Measurements from ENCODE around the gene PDZD2. TPM values are rescaled to one million over a fixed set of nuclear protein-coding genes. Genes with fewer than 3 reads are reported as not detected.

The PDZD2 gene
- total RNA-seq, 2 donors from 2014 or later: 1.4 to 3.0 TPM

DNA sequence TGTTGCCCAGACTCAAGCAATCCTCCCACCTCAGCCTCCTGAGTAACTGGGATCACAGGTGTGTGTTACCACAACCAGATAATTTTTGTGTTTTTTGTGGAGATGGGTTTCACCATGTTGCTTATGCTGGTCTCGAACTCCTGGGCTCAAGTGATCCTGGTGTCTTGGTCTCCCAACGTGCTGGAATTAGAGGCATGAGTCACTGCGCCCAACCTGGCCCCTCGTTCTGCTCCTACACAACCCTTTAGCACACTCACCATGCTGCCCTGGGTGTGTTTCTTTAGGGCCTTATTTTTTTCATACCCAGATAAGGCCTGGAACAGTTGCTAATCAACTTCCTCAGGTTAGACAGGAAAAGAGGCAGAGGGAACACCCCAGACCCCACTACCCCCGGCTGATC is 2.6 kb downstream of the PDZD2 start:
- no peak overlapping the region for H3K4me3 Mint-ChIP-seq
- no peaks in the 10 kb centered on the region for H3K9me3 ChIP-seq (ENCODE audit: control insufficient read depth, low read length, poor library complexity, severe bottlenecking)
- no peaks in the 10 kb centered on the region for H3K36me3 Mint-ChIP-seq (ENCODE audit: low read depth)
- peaks cover 3% of the 10 kb centered on the region for H3K27me3 Mint-ChIP-seq
- H3K27ac Mint-ChIP-seq: no peak overlapping the region
- ATAC-seq (no peak), DNase-seq (no peak)
- H3K4me1 Mint-ChIP-seq: peaks cover 14% of the 10 kb centered on the region

DNA sequence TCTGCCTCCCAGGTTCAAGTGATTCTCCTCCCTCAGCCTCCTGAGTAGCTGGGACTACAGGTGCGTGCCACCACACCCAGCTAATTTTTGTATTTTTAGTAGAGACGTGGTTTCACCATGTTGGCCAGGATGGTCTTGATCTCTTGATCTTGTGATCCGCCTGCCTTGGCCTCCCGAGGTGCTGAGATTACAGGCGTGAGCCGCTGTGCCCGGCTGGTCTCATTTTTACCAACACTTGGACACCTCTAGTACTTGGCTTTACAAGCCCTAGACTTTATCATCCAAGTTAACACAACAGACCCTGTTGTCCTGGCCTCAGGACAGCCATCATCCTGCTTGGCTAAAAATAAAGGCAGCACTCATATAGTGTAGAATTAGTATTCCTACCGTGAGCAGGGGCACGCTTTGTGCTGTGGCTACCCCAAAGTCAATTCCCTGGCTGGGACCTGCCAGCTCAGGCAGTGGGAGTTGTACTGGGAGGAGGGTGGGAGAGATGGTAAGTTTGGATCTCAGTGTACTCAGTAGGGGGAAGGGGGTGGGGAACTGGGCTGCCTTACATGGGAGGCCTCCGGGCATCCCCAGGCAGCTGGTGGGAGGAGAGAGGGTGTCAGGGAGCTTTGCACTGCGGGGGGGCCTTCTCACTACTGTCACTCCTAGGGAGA is 6.6 kb downstream of the PDZD2 start:
- no peak for DNase-seq
- peak; percentile 17 for ATAC-seq
- peak overlapping the region; percentile 5 for H3K4me3 Mint-ChIP-seq
- no peaks in the 10 kb centered on the region for H3K27me3 Mint-ChIP-seq
- H3K36me3 Mint-ChIP-seq (ENCODE audit: low read depth): no peaks in the 10 kb centered on the region
- no peaks in the 10 kb centered on the region for H3K9me3 ChIP-seq (ENCODE audit: control insufficient read depth, low read length, poor library complexity, severe bottlenecking)
- peaks cover 5% of the 10 kb centered on the region for H3K4me1 Mint-ChIP-seq
- H3K27ac Mint-ChIP-seq: no peak overlapping the region

- H3K27me3 Mint-ChIP-seq: no peaks in the 10 kb centered on the region
- no peak overlapping the region for H3K4me3 Mint-ChIP-seq
- H3K9me3 ChIP-seq (ENCODE audit: control insufficient read depth, low read length, poor library complexity, severe bottlenecking): no peaks in the 10 kb centered on the region
- peaks cover 6% of the 10 kb centered on the region for H3K4me1 Mint-ChIP-seq
- no peak overlapping the region for H3K27ac Mint-ChIP-seq
- no peaks in the 10 kb centered on the region for H3K36me3 Mint-ChIP-seq (ENCODE audit: low read depth)
- ATAC-seq (no peak), DNase-seq (no peak)
These were observed 9.4 kb downstream of the PDZD2 start for GRCh38 chr5:31648326-31648725.

DNA sequence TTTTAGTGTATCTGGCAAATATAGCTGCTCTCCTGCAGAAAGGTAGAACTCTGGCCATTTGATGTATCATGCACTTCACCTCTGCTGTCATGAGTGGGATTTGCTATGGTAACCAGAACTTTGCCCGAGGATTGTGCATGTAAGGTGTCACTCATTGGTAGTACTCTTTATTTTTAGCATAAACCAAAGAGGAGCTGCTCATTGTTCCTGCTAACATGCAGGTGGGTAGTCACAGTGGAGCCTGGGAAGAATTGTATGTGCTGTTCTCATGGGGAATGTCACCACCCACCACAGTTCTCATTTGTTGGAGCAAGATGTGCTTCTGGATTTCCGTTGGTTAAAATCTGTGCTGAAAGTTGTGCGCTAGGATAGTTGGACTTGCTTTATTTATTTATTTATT is 12.3 kb downstream of the PDZD2 start:
- H3K4me3 Mint-ChIP-seq: no peak overlapping the region

GRCh38 chr5:31655491-31655890 is 16.6 kb downstream of the PDZD2 start:
- peaks cover 2% of the 10 kb centered on the region for H3K4me1 Mint-ChIP-seq
- no peak overlapping the region for H3K4me3 Mint-ChIP-seq
- DNase-seq (no peak), ATAC-seq (no peak)
- H3K36me3 Mint-ChIP-seq (ENCODE audit: low read depth): peaks cover 7% of the 10 kb centered on the region
- no peaks in the 10 kb centered on the region for H3K9me3 ChIP-seq (ENCODE audit: control insufficient read depth, low read length, poor library complexity, severe bottlenecking)
- H3K27ac Mint-ChIP-seq: no peak overlapping the region
- H3K27me3 Mint-ChIP-seq: no peaks in the 10 kb centered on the region

More for the DNA sequence above, 12.3 kb downstream of the PDZD2 start:
- no peaks in the 10 kb centered on the region for H3K9me3 ChIP-seq (ENCODE audit: control insufficient read depth, low read length, poor library complexity, severe bottlenecking)
- peaks cover 5% of the 10 kb centered on the region for H3K36me3 Mint-ChIP-seq (ENCODE audit: low read depth)
- DNase-seq (no peak), ATAC-seq (no peak)
- H3K27ac Mint-ChIP-seq: no peak overlapping the region
- peaks cover 4% of the 10 kb centered on the region for H3K4me1 Mint-ChIP-seq
- no peaks in the 10 kb centered on the region for H3K27me3 Mint-ChIP-seq

DNA sequence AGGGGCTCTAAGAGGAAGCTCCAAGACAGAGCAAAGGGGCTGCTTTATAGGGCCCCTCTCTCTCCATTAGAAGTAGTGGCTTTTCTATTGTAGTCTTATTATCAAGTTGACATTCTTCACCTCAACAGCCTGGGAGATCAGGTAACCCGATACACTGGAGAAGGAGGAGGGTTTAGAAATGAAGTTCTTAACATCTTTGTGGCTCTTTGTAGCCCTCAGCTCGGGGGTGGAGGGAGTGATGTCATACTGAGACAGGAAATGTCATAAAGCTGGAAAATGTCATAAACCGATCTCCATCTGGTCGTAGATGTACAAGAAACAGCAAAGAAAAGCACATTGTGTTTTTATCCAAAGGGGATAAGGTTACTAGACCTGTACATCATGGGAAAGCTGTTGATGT is 17.9 kb downstream of the PDZD2 start:
- no peaks in the 10 kb centered on the region for H3K4me1 Mint-ChIP-seq
- DNase-seq (no peak), ATAC-seq (no peak)
- no peak overlapping the region for H3K27ac Mint-ChIP-seq
- no peaks in the 10 kb centered on the region for H3K27me3 Mint-ChIP-seq
- no peak overlapping the region for H3K4me3 Mint-ChIP-seq
- H3K36me3 Mint-ChIP-seq (ENCODE audit: low read depth): peaks cover 7% of the 10 kb centered on the region
- no peaks in the 10 kb centered on the region for H3K9me3 ChIP-seq (ENCODE audit: control insufficient read depth, low read length, poor library complexity, severe bottlenecking)

DNA sequence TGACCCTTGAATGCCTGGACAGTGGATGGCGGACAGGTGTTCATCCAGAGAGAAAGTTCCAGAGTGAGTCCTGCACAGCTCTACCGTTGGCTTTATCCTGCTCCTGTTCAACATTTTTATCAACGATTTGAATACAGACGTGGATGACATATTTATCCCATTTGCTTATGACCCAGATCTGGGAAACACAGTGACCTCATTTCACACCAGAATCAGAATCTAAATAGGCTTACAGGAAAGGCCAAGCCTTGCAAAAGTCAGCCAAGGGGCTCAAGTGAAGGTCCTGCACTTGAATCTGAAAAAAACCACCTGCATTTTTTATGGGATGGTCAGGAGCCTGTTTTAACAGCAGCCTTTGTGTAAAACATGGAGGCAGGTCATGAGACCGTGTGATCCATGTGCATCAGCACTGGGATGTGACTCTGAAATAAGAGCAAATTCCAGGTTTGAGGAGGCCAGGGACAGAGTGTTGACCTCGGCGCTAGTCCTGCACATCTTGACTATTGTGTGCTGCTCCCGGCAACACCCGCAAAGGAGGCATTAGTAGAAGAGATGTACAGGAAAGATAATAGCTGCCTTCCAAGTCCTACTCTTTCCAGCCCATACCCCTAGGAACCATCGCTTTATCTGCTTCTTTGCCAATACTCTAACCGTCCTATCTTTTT is 18.5 kb downstream of the PDZD2 start:
- Mint-ChIP-seq H3K27ac (no peak overlapping the region), H3K27me3 (no peaks in the 10 kb centered on the region), H3K4me3 (no peak overlapping the region), H3K4me1 (no peaks in the 10 kb centered on the region), H3K36me3 (ENCODE audit: low read depth) (peaks cover 7% of the 10 kb centered on the region)
- no peak for DNase-seq
- H3K9me3 ChIP-seq (ENCODE audit: control insufficient read depth, low read length, poor library complexity, severe bottlenecking): no peaks in the 10 kb centered on the region
- no peak for ATAC-seq

- Mint-ChIP-seq H3K4me1 (no peaks in the 10 kb centered on the region), H3K4me3 (no peak overlapping the region), H3K27ac (no peak overlapping the region), H3K27me3 (peaks cover 18% of the 10 kb centered on the region), H3K36me3 (ENCODE audit: low read depth) (peaks cover 2% of the 10 kb centered on the region)
- ATAC-seq: no peak
- DNase-seq: no peak
- no peaks in the 10 kb centered on the region for H3K9me3 ChIP-seq (ENCODE audit: control insufficient read depth, low read length, poor library complexity, severe bottlenecking)
These were observed 22.3 kb downstream of the PDZD2 start for GRCh38 chr5:31661257-31661656.

DNA sequence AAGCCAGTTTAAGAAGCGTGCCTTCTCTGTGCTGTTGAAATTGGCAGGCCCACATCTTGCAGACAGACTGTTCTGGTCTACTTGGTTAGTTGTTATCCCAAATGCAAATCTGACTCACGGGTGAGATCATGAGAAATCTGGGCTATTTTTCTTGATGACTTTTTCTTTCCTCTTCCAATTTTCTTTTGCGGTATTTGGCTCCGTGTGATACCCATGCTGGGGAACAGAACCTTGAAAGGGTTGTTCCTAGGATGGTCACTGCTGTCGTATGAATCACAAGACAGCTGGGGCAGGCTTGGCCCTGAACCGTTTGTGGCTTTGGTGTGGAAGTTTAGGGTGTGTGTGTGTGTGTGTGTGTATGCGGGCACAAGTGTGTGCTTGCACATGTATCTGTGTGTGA is 24.6 kb downstream of the PDZD2 start:
- no peak for ATAC-seq
- H3K27me3 Mint-ChIP-seq: peaks cover 18% of the 10 kb centered on the region
- peaks cover 2% of the 10 kb centered on the region for H3K36me3 Mint-ChIP-seq (ENCODE audit: low read depth)
- no peak overlapping the region for H3K4me3 Mint-ChIP-seq
- DNase-seq: no peak
- H3K4me1 Mint-ChIP-seq: no peaks in the 10 kb centered on the region
- no peak overlapping the region for H3K27ac Mint-ChIP-seq
- no peaks in the 10 kb centered on the region for H3K9me3 ChIP-seq (ENCODE audit: control insufficient read depth, low read length, poor library complexity, severe bottlenecking)

GRCh38 chr5:31664566-31664965 is 25.6 kb downstream of the PDZD2 start:
- peaks cover 18% of the 10 kb centered on the region for H3K27me3 Mint-ChIP-seq
- no peak overlapping the region for H3K4me3 Mint-ChIP-seq
- no peaks in the 10 kb centered on the region for H3K4me1 Mint-ChIP-seq
- H3K36me3 Mint-ChIP-seq (ENCODE audit: low read depth): no peaks in the 10 kb centered on the region
- H3K27ac Mint-ChIP-seq: no peak overlapping the region
- H3K9me3 ChIP-seq (ENCODE audit: control insufficient read depth, low read length, poor library complexity, severe bottlenecking): no peaks in the 10 kb centered on the region
- DNase-seq: no peak
- ATAC-seq: no peak

GRCh38 chr5:31671339-31671741 is 32.4 kb downstream of the PDZD2 start:
- H3K4me3 Mint-ChIP-seq: no peak overlapping the region
- H3K4me1 Mint-ChIP-seq: no peaks in the 10 kb centered on the region
- ATAC-seq: no peak
- H3K9me3 ChIP-seq (ENCODE audit: control insufficient read depth, low read length, poor library complexity, severe bottlenecking): no peaks in the 10 kb centered on the region
- DNase-seq: no peak
- H3K27ac Mint-ChIP-seq: no peak overlapping the region
- H3K27me3 Mint-ChIP-seq: peaks cover 6% of the 10 kb centered on the region
- H3K36me3 Mint-ChIP-seq (ENCODE audit: low read depth): no peaks in the 10 kb centered on the region

- Mint-ChIP-seq H3K4me1 (no peaks in the 10 kb centered on the region), H3K4me3 (no peak overlapping the region), H3K27ac (no peak overlapping the region), H3K36me3 (ENCODE audit: low read depth) (no peaks in the 10 kb centered on the region), H3K27me3 (peaks cover 6% of the 10 kb centered on the region)
- no peaks in the 10 kb centered on the region for H3K9me3 ChIP-seq (ENCODE audit: control insufficient read depth, low read length, poor library complexity, severe bottlenecking)
- DNase-seq: no peak
- no peak for ATAC-seq
These were observed 35.5 kb downstream of the PDZD2 start for GRCh38 chr5:31674371-31674951.

DNA sequence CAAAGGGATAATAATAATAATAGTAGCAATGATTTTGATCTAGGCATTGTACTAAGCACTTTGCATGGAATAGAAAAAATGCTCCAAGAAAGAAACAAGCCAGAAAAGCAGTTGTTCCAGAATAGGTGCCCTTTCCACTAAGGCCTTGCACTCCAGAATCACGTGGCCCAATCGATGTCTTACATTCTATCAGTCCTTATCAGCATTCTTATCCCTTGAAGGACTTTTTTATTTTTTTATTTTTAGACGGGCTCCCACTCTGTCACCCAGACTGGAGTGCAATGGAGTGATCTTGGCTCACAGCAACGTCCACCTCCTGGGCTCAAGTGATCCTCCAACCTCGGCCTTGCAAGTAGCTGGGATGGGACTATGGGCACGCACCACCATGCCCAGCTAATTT is 36.5 kb downstream of the PDZD2 start:
- Mint-ChIP-seq H3K27ac (no peak overlapping the region), H3K4me3 (no peak overlapping the region), H3K4me1 (no peaks in the 10 kb centered on the region), H3K27me3 (peaks cover 6% of the 10 kb centered on the region), H3K36me3 (ENCODE audit: low read depth) (no peaks in the 10 kb centered on the region)
- H3K9me3 ChIP-seq (ENCODE audit: control insufficient read depth, low read length, poor library complexity, severe bottlenecking): no peaks in the 10 kb centered on the region
- DNase-seq (no peak), ATAC-seq (no peak)

DNA sequence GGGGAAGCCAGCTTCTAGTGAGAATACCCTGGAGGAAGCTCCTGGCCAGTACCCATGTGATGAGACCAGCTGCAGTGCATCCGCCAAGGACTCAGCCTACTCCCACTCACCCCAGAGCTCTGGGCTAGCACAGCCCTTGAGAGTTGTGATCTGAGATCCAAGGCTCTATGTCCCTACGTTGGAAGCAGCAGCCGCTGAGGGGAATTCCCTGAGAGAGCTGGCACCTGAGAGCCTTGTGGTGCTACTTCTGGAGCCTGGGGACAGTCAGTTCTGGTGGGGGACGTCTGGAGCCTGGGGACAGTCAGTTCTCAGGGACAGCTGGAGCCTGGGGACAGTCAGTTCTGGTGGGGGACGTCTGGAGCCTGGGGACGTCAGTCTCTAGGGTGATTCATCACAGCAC is 39.2 kb downstream of the PDZD2 start:
- DNase-seq: no peak
- no peaks in the 10 kb centered on the region for H3K9me3 ChIP-seq (ENCODE audit: control insufficient read depth, low read length, poor library complexity, severe bottlenecking)
- Mint-ChIP-seq H3K4me1 (no peaks in the 10 kb centered on the region), H3K27ac (no peak overlapping the region), H3K36me3 (ENCODE audit: low read depth) (no peaks in the 10 kb centered on the region), H3K27me3 (no peaks in the 10 kb centered on the region), H3K4me3 (no peak overlapping the region)
- no peak for ATAC-seq
